GM23338 (cell line): Measurements from ENCODE around the gene HMGCS2. TPM values are rescaled to one million over a fixed set of nuclear protein-coding genes. Genes with fewer than 3 reads are reported as not detected.

Experiments
- ATAC-seq: fragments of 200-7000 bp; cut with Tn5 transposase; 3 replicates; pipeline ENCODE4 v1.9.1; 2020
- DNase-seq: peaks from one replicate; pipeline ENCODE4 v3.0.0-alpha.2; 2015; ENCODE audit warnings: low spot score
- H2AFZ ChIP-seq: fragments of 200-600 bp; sonication (generic); 2 replicates; pipeline ENCODE4 v1.8.0; 2016; ENCODE audit warnings: antibody characterized with exemption, mild to moderate bottlenecking, moderate library complexity
- H3F3A ChIP-seq: fragments of 200-600 bp; sonication (generic); replicated peaks from 2 replicates; pipeline ENCODE4 v1.8.0; 2017; ENCODE audit warnings: antibody characterized with exemption, mixed run types, low read depth
- H3K27ac ChIP-seq: fragments of 200-600 bp; sonication (generic); 2 replicates; pipeline ENCODE4 v1.6.1; 2016; ENCODE audit warnings: low read depth
- H3K27me3 ChIP-seq: fragments of 200-600 bp; sonication (generic); 2 replicates; pipeline ENCODE4 v1.8.0; 2016; ENCODE audit warnings: mild to moderate bottlenecking, mixed run types, moderate library complexity; ENCODE audit not compliant: insufficient read depth
- H3K36me3 ChIP-seq: fragments of 200-600 bp; sonication (generic); 2 replicates; pipeline ENCODE4 v1.8.0; 2016; ENCODE audit warnings: mild to moderate bottlenecking; ENCODE audit not compliant: insufficient read depth
- H3K4me1 ChIP-seq: fragments of 200-600 bp; sonication (generic); 2 replicates; pipeline ENCODE4 v1.8.0; 2016; ENCODE audit warnings: mild to moderate bottlenecking, moderate library complexity; ENCODE audit not compliant: insufficient read depth
- H3K4me2 ChIP-seq: fragments of 200-600 bp; sonication (generic); 2 replicates; pipeline ENCODE4 v1.7.1; 2017; ENCODE audit warnings: mixed run types
- H3K4me3 ChIP-seq: fragments of 200-600 bp; sonication (generic); 2 replicates; pipeline ENCODE4 v1.6.1; 2016; ENCODE audit warnings: mixed run types
- H3K79me2 ChIP-seq: fragments of 200-600 bp; sonication (generic); replicated peaks from 2 replicates; pipeline ENCODE4 v1.8.0; 2017; ENCODE audit warnings: mild to moderate bottlenecking; ENCODE audit not compliant: insufficient read depth
- H3K9me2 ChIP-seq: fragments of 200-600 bp; sonication (generic); 2 replicates; pipeline ENCODE4 v1.8.0; 2017; ENCODE audit not compliant: insufficient read depth
- H4K20me1 ChIP-seq: fragments of 200-600 bp; sonication (generic); replicated peaks from 2 replicates; pipeline ENCODE4 v1.8.0; 2017; ENCODE audit warnings: mild to moderate bottlenecking; ENCODE audit not compliant: insufficient read depth
- H3K27ac Mint-ChIP-seq: 2 replicates; pipeline ENCODE4 v1.8.0; 2020; ENCODE audit warnings: inconsistent platforms, mild to moderate bottlenecking, moderate library complexity, mixed read lengths
- H3K27me3 Mint-ChIP-seq: 3 replicates; pipeline ENCODE4 v1.8.0; 2022; ENCODE audit warnings: low read depth, mild to moderate bottlenecking, moderate library complexity, mixed read lengths, inconsistent platforms; ENCODE audit not compliant: insufficient read depth, poor library complexity
- H3K36me3 Mint-ChIP-seq: 3 replicates; pipeline ENCODE4 v1.8.0; 2021; ENCODE audit warnings: low read depth, mild to moderate bottlenecking, inconsistent platforms, moderate library complexity, mixed read lengths
- H3K4me1 Mint-ChIP-seq: 3 replicates; pipeline ENCODE4 v1.8.0; 2020; ENCODE audit warnings: mild to moderate bottlenecking, inconsistent platforms, mixed read lengths
- H3K4me3 Mint-ChIP-seq: 3 replicates; pipeline ENCODE4 v1.8.0; 2021; ENCODE audit warnings: moderate library complexity, mild to moderate bottlenecking, inconsistent platforms, mixed read lengths
- H3K9me3 Mint-ChIP-seq: 3 replicates; pipeline ENCODE4 v1.8.0; 2020; ENCODE audit warnings: moderate library complexity, mild to moderate bottlenecking, inconsistent platforms, mixed read lengths
- CREB1 ChIP-seq: fragments of 250-450 bp; sonication (Bioruptor Pico); IDR thresholded peaks from 2 replicates; pipeline ENCODE4 v1.5.0; 2020; ENCODE audit warnings: low read depth, mild to moderate bottlenecking, moderate library complexity
- EZH2 ChIP-seq: fragments of 200-600 bp; sonication (generic); IDR thresholded peaks from one replicate; pipeline ENCODE4 v1.8.0; 2017; ENCODE audit warnings: antibody characterized with exemption, mild to moderate bottlenecking, low read depth; ENCODE audit not compliant: unreplicated experiment
- EZH2phosphoT487 ChIP-seq: fragments of 200-600 bp; sonication (generic); IDR thresholded peaks from one replicate; pipeline ENCODE4 v1.8.1; 2018; ENCODE audit warnings: antibody characterized with exemption; ENCODE audit not compliant: unreplicated experiment
- JUNB ChIP-seq: IDR thresholded peaks from one replicate; pipeline ENCODE4 v1.6.1; 2016; ENCODE audit warnings: antibody characterized with exemption; ENCODE audit not compliant: unreplicated experiment
- NANOG ChIP-seq: IDR thresholded peaks from 2 replicates; pipeline ENCODE4 v1.6.1; 2016; ENCODE audit warnings: antibody characterized with exemption, borderline replicate concordance
- POLR2AphosphoS5 ChIP-seq: IDR thresholded peaks from 2 replicates; pipeline ENCODE4 v1.6.1; 2016; ENCODE audit warnings: antibody characterized with exemption, low read depth
- STAT1 ChIP-seq: IDR thresholded peaks from one replicate; pipeline ENCODE4 v1.6.1; 2016; ENCODE audit warnings: antibody characterized with exemption; ENCODE audit not compliant: unreplicated experiment
- ZNF114 ChIP-seq: fragments of 250-450 bp; sonication (Bioruptor Pico); IDR thresholded peaks from 2 replicates; pipeline ENCODE4 v1.5.0; 2020; ENCODE audit warnings: mild to moderate bottlenecking, moderate library complexity
- ZNF331 ChIP-seq: fragments of 250-450 bp; sonication (Bioruptor Pico); IDR thresholded peaks from 2 replicates; pipeline ENCODE4 v1.5.0; 2020; ENCODE audit warnings: low read depth, mild to moderate bottlenecking, moderate library complexity
- polyA plus RNA-seq: library from polyadenylated mRNA; unstranded; fragments of >200 nt; fragmentation: Nextera tagmentation; extraction: Ambion mirVana; gene quantifications from 2 replicates; pipeline ENCODE4 v1.2.1, GENCODE V29; 2016
- total RNA-seq: library from RNA; depleted of rRNA; stranded (reverse); fragments of >200 nt; shearing (Covaris generic); gene quantifications from 2 replicates; pipeline ENCODE4 v1.2.3, GENCODE V29; 2014
- TF ChIP-seq, protein P1 (sequence below), 2 experiments: fragments of 200-600 bp in 1 of 2; sonication (generic) in 1 of 2; conservative IDR thresholded peaks; 2 replicates each; pipeline versions ENCODE4 v1.5.1 to v1.6.1; 2016 to 2017; ENCODE audit warnings: antibody characterized with exemption in 2 of 2, low read depth in 2 of 2, mild to moderate bottlenecking in 2 of 2, moderate library complexity in 1 of 2
- TF ChIP-seq, protein P2 (sequence below): IDR thresholded peaks from 2 replicates; pipeline ENCODE4 v1.6.1; 2016; ENCODE audit warnings: antibody characterized with exemption
- TF ChIP-seq, protein P3 (sequence below): fragments of 250-450 bp; sonication (Bioruptor Pico); IDR thresholded peaks from 2 replicates; pipeline ENCODE4 v1.5.0; 2020; ENCODE audit warnings: mild to moderate bottlenecking, moderate library complexity
- TF ChIP-seq, protein P4 (sequence below): IDR thresholded peaks from one replicate; pipeline ENCODE4 v1.6.1; 2018; ENCODE audit warnings: antibody characterized with exemption; ENCODE audit not compliant: unreplicated experiment

HMGCS2 gene
- total and polyA plus RNA-seq, 2 experiments from 2014 or later, result not detected

DNA sequence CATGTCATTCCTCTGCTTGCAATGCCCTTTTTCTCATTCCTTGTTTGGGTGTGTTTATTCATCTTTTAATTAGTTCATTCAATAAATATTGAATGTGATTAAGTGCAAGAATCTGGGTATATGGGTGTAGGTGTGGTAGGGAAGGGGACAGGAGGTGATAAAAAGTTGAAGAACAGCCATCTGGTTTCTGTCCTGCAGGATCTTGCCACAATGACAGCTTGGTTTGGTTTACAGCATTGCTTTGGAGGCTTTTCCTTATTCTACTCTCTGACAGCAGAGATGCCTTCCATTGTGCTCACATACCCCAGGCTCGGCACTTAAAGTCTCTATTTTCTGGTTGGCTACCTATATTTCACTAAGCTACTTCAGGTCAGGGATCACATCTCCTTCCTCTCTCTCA lies 45.6 kb upstream of the HMGCS2 start:
- no peak for TF ChIP-seq POLR2AphosphoS5
- TF ChIP-seq CREB1 (CRISPR knock-in tag), result no peak
- TF ChIP-seq EZH2phosphoT487, result no peak
- no peak for TF ChIP-seq ZNF331 (CRISPR knock-in tag)
- TF ChIP-seq, protein P1, sequence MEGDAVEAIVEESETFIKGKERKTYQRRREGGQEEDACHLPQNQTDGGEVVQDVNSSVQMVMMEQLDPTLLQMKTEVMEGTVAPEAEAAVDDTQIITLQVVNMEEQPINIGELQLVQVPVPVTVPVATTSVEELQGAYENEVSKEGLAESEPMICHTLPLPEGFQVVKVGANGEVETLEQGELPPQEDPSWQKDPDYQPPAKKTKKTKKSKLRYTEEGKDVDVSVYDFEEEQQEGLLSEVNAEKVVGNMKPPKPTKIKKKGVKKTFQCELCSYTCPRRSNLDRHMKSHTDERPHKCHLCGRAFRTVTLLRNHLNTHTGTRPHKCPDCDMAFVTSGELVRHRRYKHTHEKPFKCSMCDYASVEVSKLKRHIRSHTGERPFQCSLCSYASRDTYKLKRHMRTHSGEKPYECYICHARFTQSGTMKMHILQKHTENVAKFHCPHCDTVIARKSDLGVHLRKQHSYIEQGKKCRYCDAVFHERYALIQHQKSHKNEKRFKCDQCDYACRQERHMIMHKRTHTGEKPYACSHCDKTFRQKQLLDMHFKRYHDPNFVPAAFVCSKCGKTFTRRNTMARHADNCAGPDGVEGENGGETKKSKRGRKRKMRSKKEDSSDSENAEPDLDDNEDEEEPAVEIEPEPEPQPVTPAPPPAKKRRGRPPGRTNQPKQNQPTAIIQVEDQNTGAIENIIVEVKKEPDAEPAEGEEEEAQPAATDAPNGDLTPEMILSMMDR (conservative IDR thresholded peaks at IDR 0.05; ENCODE audit: low read depth in 2 of 2), result no peak
- no peak for TF ChIP-seq NANOG
- TF ChIP-seq, protein P2, sequence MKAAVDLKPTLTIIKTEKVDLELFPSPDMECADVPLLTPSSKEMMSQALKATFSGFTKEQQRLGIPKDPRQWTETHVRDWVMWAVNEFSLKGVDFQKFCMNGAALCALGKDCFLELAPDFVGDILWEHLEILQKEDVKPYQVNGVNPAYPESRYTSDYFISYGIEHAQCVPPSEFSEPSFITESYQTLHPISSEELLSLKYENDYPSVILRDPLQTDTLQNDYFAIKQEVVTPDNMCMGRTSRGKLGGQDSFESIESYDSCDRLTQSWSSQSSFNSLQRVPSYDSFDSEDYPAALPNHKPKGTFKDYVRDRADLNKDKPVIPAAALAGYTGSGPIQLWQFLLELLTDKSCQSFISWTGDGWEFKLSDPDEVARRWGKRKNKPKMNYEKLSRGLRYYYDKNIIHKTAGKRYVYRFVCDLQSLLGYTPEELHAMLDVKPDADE, result no peak
- TF ChIP-seq, protein P3, sequence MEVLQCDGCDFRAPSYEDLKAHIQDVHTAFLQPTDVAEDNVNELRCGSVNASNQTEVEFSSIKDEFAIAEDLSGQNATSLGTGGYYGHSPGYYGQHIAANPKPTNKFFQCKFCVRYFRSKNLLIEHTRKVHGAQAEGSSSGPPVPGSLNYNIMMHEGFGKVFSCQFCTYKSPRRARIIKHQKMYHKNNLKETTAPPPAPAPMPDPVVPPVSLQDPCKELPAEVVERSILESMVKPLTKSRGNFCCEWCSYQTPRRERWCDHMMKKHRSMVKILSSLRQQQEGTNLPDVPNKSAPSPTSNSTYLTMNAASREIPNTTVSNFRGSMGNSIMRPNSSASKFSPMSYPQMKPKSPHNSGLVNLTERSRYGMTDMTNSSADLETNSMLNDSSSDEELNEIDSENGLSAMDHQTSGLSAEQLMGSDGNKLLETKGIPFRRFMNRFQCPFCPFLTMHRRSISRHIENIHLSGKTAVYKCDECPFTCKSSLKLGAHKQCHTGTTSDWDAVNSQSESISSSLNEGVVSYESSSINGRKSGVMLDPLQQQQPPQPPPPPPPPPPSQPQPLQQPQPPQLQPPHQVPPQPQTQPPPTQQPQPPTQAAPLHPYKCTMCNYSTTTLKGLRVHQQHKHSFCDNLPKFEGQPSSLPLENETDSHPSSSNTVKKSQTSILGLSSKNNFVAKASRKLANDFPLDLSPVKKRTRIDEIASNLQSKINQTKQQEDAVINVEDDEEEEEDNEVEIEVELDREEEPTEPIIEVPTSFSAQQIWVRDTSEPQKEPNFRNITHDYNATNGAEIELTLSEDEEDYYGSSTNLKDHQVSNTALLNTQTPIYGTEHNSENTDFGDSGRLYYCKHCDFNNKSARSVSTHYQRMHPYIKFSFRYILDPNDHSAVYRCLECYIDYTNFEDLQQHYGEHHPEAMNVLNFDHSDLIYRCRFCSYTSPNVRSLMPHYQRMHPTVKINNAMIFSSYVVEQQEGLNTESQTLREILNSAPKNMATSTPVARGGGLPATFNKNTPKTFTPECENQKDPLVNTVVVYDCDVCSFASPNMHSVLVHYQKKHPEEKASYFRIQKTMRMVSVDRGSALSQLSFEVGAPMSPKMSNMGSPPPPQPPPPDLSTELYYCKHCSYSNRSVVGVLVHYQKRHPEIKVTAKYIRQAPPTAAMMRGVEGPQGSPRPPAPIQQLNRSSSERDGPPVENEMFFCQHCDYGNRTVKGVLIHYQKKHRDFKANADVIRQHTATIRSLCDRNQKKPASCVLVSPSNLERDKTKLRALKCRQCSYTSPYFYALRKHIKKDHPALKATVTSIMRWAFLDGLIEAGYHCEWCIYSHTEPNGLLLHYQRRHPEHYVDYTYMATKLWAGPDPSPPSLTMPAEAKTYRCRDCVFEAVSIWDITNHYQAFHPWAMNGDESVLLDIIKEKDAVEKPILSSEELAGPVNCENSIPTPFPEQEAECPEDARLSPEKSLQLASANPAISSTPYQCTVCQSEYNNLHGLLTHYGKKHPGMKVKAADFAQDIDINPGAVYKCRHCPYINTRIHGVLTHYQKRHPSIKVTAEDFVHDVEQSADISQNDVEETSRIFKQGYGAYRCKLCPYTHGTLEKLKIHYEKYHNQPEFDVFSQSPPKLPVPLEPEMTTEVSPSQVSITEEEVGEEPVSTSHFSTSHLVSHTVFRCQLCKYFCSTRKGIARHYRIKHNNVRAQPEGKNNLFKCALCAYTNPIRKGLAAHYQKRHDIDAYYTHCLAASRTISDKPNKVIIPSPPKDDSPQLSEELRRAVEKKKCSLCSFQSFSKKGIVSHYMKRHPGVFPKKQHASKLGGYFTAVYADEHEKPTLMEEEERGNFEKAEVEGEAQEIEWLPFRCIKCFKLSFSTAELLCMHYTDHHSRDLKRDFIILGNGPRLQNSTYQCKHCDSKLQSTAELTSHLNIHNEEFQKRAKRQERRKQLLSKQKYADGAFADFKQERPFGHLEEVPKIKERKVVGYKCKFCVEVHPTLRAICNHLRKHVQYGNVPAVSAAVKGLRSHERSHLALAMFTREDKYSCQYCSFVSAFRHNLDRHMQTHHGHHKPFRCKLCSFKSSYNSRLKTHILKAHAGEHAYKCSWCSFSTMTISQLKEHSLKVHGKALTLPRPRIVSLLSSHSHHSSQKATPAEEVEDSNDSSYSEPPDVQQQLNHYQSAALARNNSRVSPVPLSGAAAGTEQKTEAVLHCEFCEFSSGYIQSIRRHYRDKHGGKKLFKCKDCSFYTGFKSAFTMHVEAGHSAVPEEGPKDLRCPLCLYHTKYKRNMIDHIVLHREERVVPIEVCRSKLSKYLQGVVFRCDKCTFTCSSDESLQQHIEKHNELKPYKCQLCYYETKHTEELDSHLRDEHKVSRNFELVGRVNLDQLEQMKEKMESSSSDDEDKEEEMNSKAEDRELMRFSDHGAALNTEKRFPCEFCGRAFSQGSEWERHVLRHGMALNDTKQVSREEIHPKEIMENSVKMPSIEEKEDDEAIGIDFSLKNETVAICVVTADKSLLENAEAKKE (CRISPR knock-in tag), result no peak
- TF ChIP-seq JUNB, result no peak
- TF ChIP-seq, protein P4, sequence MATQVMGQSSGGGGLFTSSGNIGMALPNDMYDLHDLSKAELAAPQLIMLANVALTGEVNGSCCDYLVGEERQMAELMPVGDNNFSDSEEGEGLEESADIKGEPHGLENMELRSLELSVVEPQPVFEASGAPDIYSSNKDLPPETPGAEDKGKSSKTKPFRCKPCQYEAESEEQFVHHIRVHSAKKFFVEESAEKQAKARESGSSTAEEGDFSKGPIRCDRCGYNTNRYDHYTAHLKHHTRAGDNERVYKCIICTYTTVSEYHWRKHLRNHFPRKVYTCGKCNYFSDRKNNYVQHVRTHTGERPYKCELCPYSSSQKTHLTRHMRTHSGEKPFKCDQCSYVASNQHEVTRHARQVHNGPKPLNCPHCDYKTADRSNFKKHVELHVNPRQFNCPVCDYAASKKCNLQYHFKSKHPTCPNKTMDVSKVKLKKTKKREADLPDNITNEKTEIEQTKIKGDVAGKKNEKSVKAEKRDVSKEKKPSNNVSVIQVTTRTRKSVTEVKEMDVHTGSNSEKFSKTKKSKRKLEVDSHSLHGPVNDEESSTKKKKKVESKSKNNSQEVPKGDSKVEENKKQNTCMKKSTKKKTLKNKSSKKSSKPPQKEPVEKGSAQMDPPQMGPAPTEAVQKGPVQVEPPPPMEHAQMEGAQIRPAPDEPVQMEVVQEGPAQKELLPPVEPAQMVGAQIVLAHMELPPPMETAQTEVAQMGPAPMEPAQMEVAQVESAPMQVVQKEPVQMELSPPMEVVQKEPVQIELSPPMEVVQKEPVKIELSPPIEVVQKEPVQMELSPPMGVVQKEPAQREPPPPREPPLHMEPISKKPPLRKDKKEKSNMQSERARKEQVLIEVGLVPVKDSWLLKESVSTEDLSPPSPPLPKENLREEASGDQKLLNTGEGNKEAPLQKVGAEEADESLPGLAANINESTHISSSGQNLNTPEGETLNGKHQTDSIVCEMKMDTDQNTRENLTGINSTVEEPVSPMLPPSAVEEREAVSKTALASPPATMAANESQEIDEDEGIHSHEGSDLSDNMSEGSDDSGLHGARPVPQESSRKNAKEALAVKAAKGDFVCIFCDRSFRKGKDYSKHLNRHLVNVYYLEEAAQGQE, result no peak
- no peak for TF ChIP-seq ZNF114
- TF ChIP-seq EZH2, result no peak
- no peak for TF ChIP-seq STAT1
- Histone ChIP-seq H3K4me3 (no peak overlapping the region), H3K36me3 (no peaks in the 10 kb centered on the region), H3F3A (no peaks in the 10 kb centered on the region), H3K27me3 (no peaks in the 10 kb centered on the region), H4K20me1 (no peaks in the 10 kb centered on the region), H3K4me1 (no peaks in the 10 kb centered on the region), H3K9me2 (no peaks in the 10 kb centered on the region), H3K4me2 (no peak overlapping the region), H3K79me2 (no peaks in the 10 kb centered on the region), H3K27ac (no peak overlapping the region), H2AFZ (no peak overlapping the region)
- DNase-seq, result no peak
- no peaks in the 10 kb centered on the region for H3K9me3 Mint-ChIP-seq
- no peak overlapping the region for H3K27ac Mint-ChIP-seq
- H3K4me1 Mint-ChIP-seq, result no peaks in the 10 kb centered on the region
- H3K4me3 Mint-ChIP-seq, result no peak overlapping the region
- peaks cover 1% of the 10 kb centered on the region for H3K27me3 Mint-ChIP-seq
- ATAC-seq, result no peak
- H3K36me3 Mint-ChIP-seq, result no peaks in the 10 kb centered on the region
